Neural progenitor cell (in vitro differentiated cells): ENCODE results near the gene TMEM117. TPM values are rescaled to one million over a fixed set of nuclear protein-coding genes. Genes with fewer than 3 reads are reported as not detected.

Experiments used
- DNase-seq: peaks from one replicate; pipeline ENCODE4 v3.0.0-alpha.2; 2016; ENCODE audit warnings: low spot score
- H2AFZ ChIP-seq: fragments of 200-600 bp; sonication (generic); replicated peaks from 2 replicates; pipeline ENCODE4 v1.6.1; 2016; ENCODE audit warnings: antibody characterized with exemption
- H3F3A ChIP-seq: fragments of 200-600 bp; sonication (generic); 2 replicates; pipeline ENCODE4 v1.6.1; 2016; ENCODE audit warnings: antibody characterized with exemption, low read depth
- H3K27ac ChIP-seq: fragments of 200-600 bp; sonication (generic); 2 replicates; pipeline ENCODE4 v1.5.1; 2016; ENCODE audit warnings: mild to moderate bottlenecking
- H3K27me3 ChIP-seq: fragments of 200-600 bp; sonication (generic); 2 replicates; pipeline ENCODE4 v1.6.1; 2016; ENCODE audit warnings: mild to moderate bottlenecking, moderate library complexity
- H3K36me3 ChIP-seq: fragments of 200-600 bp; sonication (generic); 2 replicates; pipeline ENCODE4 v1.5.1; 2016
- H3K4me1 ChIP-seq: fragments of 200-600 bp; sonication (generic); 2 replicates; pipeline ENCODE4 v1.6.1; 2016; ENCODE audit warnings: mixed run types
- H3K4me2 ChIP-seq: fragments of 200-600 bp; sonication (generic); 2 replicates; pipeline ENCODE4 v1.6.1; 2016
- H3K4me3 ChIP-seq: fragments of 200-600 bp; sonication (generic); 2 replicates; pipeline ENCODE4 v1.5.1; 2016
- H3K79me2 ChIP-seq: fragments of 200-600 bp; sonication (generic); 2 replicates; pipeline ENCODE4 v1.6.1; 2016; ENCODE audit warnings: low read depth
- H3K9ac ChIP-seq: fragments of 200-600 bp; sonication (generic); 2 replicates; pipeline ENCODE4 v1.6.1; 2016
- H3K9me3 ChIP-seq: fragments of 200-600 bp; sonication (generic); 2 replicates; pipeline ENCODE4 v1.5.1; 2016; ENCODE audit warnings: low read depth
- H4K20me1 ChIP-seq: fragments of 200-600 bp; sonication (generic); 2 replicates; pipeline ENCODE4 v1.6.1; 2016; ENCODE audit warnings: low read depth
- H3K27ac Mint-ChIP-seq: 3 replicates; pipeline ENCODE4 v1.8.0; 2021; ENCODE audit warnings: mixed read lengths
- H3K27me3 Mint-ChIP-seq: 2 replicates; pipeline ENCODE4 v1.8.0; 2022; ENCODE audit warnings: low read depth, mild to moderate bottlenecking, inconsistent platforms, moderate library complexity, mixed read lengths; ENCODE audit not compliant: insufficient read depth
- H3K36me3 Mint-ChIP-seq: 3 replicates; pipeline ENCODE4 v1.8.0; 2021; ENCODE audit warnings: mixed read lengths
- H3K4me1 Mint-ChIP-seq: 3 replicates; pipeline ENCODE4 v1.8.0; 2021; ENCODE audit warnings: mixed read lengths
- H3K4me3 Mint-ChIP-seq: 3 replicates; pipeline ENCODE4 v1.8.0; 2021; ENCODE audit warnings: mild to moderate bottlenecking, moderate library complexity, mixed read lengths
- H3K9me3 Mint-ChIP-seq: 3 replicates; pipeline ENCODE4 v1.8.0; 2020; ENCODE audit warnings: mixed read lengths
- EZH2 ChIP-seq: fragments of 200-600 bp; sonication (generic); IDR thresholded peaks from 2 replicates; pipeline ENCODE4 v1.6.1; 2017; ENCODE audit warnings: antibody characterized with exemption, mild to moderate bottlenecking, moderate library complexity
- EZH2phosphoT487 ChIP-seq: fragments of 200-600 bp; sonication (generic); IDR thresholded peaks from 2 replicates; pipeline ENCODE4 v1.6.1; 2017; ENCODE audit warnings: antibody characterized with exemption
- total RNA-seq: library from RNA; depleted of rRNA; stranded (reverse); fragments of >200 nt; gene quantifications from 2 replicates; pipeline ENCODE4 v1.2.3, GENCODE V29; 2015; ENCODE audit warnings: low replicate concordance
- TF ChIP-seq, protein P1 (sequence below): fragments of 200-600 bp; sonication (generic); IDR thresholded peaks from 2 replicates; pipeline ENCODE4 v1.5.1; 2017; ENCODE audit warnings: antibody characterized with exemption, mild to moderate bottlenecking

Gene TMEM117
- total RNA-seq, 1 donor from 2014 or later, result 1.6 TPM

- Histone ChIP-seq H2AFZ (peak within 1 kb of the TSS; percentile 94), H3K79me2 (peaks cover 37% of the 10 kb centered on the region), H3K27me3 (no peaks in the 10 kb centered on the region), H3K9me3 (no peaks in the 10 kb centered on the region), H3K4me1 (peaks cover 10% of the 10 kb centered on the region), H3K4me3 (peak within 1 kb of the TSS; percentile 87), H3K9ac (peak within 1 kb of the TSS; percentile 94), H3K36me3 (peaks cover 5% of the 10 kb centered on the region), H4K20me1 (no peaks in the 10 kb centered on the region), H3K4me2 (peak within 1 kb of the TSS; percentile 91), H3F3A (peaks cover 18% of the 10 kb centered on the region), H3K27ac (peak within 1 kb of the TSS; percentile 98)
- H3K9me3 Mint-ChIP-seq, result no peaks in the 10 kb centered on the region
- peak; percentile 93 for DNase-seq
- H3K4me3 Mint-ChIP-seq, result peak within 1 kb of the TSS; percentile 100
- TF ChIP-seq EZH2 (no peak), EZH2phosphoT487 (no peak)
- TF ChIP-seq, protein P1, sequence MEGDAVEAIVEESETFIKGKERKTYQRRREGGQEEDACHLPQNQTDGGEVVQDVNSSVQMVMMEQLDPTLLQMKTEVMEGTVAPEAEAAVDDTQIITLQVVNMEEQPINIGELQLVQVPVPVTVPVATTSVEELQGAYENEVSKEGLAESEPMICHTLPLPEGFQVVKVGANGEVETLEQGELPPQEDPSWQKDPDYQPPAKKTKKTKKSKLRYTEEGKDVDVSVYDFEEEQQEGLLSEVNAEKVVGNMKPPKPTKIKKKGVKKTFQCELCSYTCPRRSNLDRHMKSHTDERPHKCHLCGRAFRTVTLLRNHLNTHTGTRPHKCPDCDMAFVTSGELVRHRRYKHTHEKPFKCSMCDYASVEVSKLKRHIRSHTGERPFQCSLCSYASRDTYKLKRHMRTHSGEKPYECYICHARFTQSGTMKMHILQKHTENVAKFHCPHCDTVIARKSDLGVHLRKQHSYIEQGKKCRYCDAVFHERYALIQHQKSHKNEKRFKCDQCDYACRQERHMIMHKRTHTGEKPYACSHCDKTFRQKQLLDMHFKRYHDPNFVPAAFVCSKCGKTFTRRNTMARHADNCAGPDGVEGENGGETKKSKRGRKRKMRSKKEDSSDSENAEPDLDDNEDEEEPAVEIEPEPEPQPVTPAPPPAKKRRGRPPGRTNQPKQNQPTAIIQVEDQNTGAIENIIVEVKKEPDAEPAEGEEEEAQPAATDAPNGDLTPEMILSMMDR, result peak; percentile 37
- H3K27me3 Mint-ChIP-seq, result peaks cover 3% of the 10 kb centered on the region
- peaks cover 3% of the 10 kb centered on the region for H3K36me3 Mint-ChIP-seq
- peaks cover 22% of the 10 kb centered on the region for H3K4me1 Mint-ChIP-seq
- H3K27ac Mint-ChIP-seq, result peak within 1 kb of the TSS; percentile 100
Measured at GRCh38 chr12:43805860-43806736, 29.8 kb upstream of the TMEM117 start, which contains the start of gene TWF1. Gene TWF1 (minus strand): TSS chr12:43806317. CDS start chr12:43806245, 72 bp downstream.

- Histone ChIP-seq H3K9ac (peak overlapping the region; percentile 94), H3K4me1 (peaks cover 10% of the 10 kb centered on the region), H3F3A (peaks cover 18% of the 10 kb centered on the region), H3K9me3 (no peaks in the 10 kb centered on the region), H3K36me3 (no peaks in the 10 kb centered on the region), H3K4me3 (peak overlapping the region; percentile 87), H4K20me1 (no peaks in the 10 kb centered on the region), H3K4me2 (peak overlapping the region; percentile 91), H2AFZ (peak overlapping the region; percentile 94), H3K79me2 (peaks cover 37% of the 10 kb centered on the region), H3K27ac (peak overlapping the region; percentile 98), H3K27me3 (no peaks in the 10 kb centered on the region)
- Mint-ChIP-seq H3K9me3 (no peaks in the 10 kb centered on the region), H3K36me3 (peaks cover 2% of the 10 kb centered on the region), H3K27ac (peak overlapping the region; percentile 100), H3K27me3 (peaks cover 3% of the 10 kb centered on the region), H3K4me3 (peak overlapping the region; percentile 100), H3K4me1 (peaks cover 22% of the 10 kb centered on the region)
- no peak for DNase-seq
- TF ChIP-seq EZH2phosphoT487, result no peak
- TF ChIP-seq, protein P1, result no peak
Measured at GRCh38 chr12:43806737-43807072, 29.2 kb upstream of the TMEM117 start.

GRCh38 chr12:43807386-43807785 is 28.5 kb upstream of the TMEM117 start:
- Histone ChIP-seq H3K4me3 (no peak overlapping the region), H3K4me1 (peaks cover 10% of the 10 kb centered on the region), H3K9ac (no peak overlapping the region), H3K4me2 (peak overlapping the region; percentile 91), H3K36me3 (no peaks in the 10 kb centered on the region), H4K20me1 (no peaks in the 10 kb centered on the region), H3K27me3 (no peaks in the 10 kb centered on the region), H3K9me3 (no peaks in the 10 kb centered on the region), H2AFZ (peak overlapping the region; percentile 94), H3K27ac (no peak overlapping the region), H3K79me2 (peaks cover 37% of the 10 kb centered on the region), H3F3A (peaks cover 18% of the 10 kb centered on the region)
- peak overlapping the region; percentile 100 for H3K4me3 Mint-ChIP-seq
- TF ChIP-seq EZH2phosphoT487, result no peak
- no peak for TF ChIP-seq EZH2
- TF ChIP-seq, protein P1, result no peak
- peaks cover 2% of the 10 kb centered on the region for H3K36me3 Mint-ChIP-seq
- H3K27ac Mint-ChIP-seq, result peak overlapping the region; percentile 50
- peaks cover 3% of the 10 kb centered on the region for H3K27me3 Mint-ChIP-seq
- no peaks in the 10 kb centered on the region for H3K9me3 Mint-ChIP-seq
- peaks cover 22% of the 10 kb centered on the region for H3K4me1 Mint-ChIP-seq
- DNase-seq, result no peak
